Non-pigmented ciliary epithelial cell (primary cell): Measurements from ENCODE around the gene DES.
"Not testable (repeated sequence)": the region's sequence is repeated elsewhere in the genome, so short reads cannot be mapped to it uniquely, and the experiment has no call there.

Source experiments
- DNase-seq: peaks from one replicate; pipeline ENCODE4 v3.0.0-alpha.2; 2010; ENCODE audit warnings: low read depth

DES gene

GRCh38 chr2:219418155-219419011 is at the start of gene DES:
TSS of gene DES (plus strand) at chr2:219418377. CDS start at chr2:219418463, 86 bp downstream.
- DNase-seq: no peak

- DNase-seq: peak; percentile 70
Measured at GRCh38 chr2:219368690-219369191, 49.4 kb upstream of the DES start.

- DNase-seq: no peak
Measured at GRCh38 chr2:219369447-219369861, 48.7 kb upstream of the DES start.

GRCh38 chr2:219378163-219378851 is 39.9 kb upstream of the DES start:
- DNase-seq: no peak

- DNase-seq: no peak
Measured at GRCh38 chr2:219380926-219381325, 37.3 kb upstream of the DES start.

- DNase-seq: no peak
Measured at GRCh38 chr2:219381448-219381847, 36.7 kb upstream of the DES start.

- DNase-seq: no peak
Measured at GRCh38 chr2:219384083-219384713, 34.0 kb upstream of the DES start.

- DNase-seq: no peak
Measured at GRCh38 chr2:219384859-219385258, 33.3 kb upstream of the DES start.

- DNase-seq: no peak
Measured at GRCh38 chr2:219385958-219386520, 32.1 kb upstream of the DES start.

- no peak for DNase-seq
Measured at GRCh38 chr2:219386532-219387280, 31.5 kb upstream of the DES start.

- peak; percentile 44 for DNase-seq
Measured at GRCh38 chr2:219387306-219388120, 30.7 kb upstream of the DES start, which contains the start of gene DNPEP. TSS of gene DNPEP (minus strand) at chr2:219387912. CDS start at chr2:219387794, 118 bp downstream.

- DNase-seq: peak; percentile 73
Measured at GRCh38 chr2:219388121-219388906, 29.9 kb upstream of the DES start.

GRCh38 chr2:219388907-219389156 is 29.3 kb upstream of the DES start:
- DNase-seq: no peak

- DNase-seq: no peak
Measured at GRCh38 chr2:219392754-219393153, 25.4 kb upstream of the DES start.

GRCh38 chr2:219395056-219395455 is 23.1 kb upstream of the DES start:
- DNase-seq: not testable (repeated sequence)

- DNase-seq: no peak
Measured at GRCh38 chr2:219395609-219396008, 22.6 kb upstream of the DES start.

GRCh38 chr2:219396863-219397457 is 21.2 kb upstream of the DES start:
- no peak for DNase-seq

GRCh38 chr2:219398721-219399363 is 19.3 kb upstream of the DES start:
- no peak for DNase-seq
